Right atrium auricular region (tissue), 2 donors: ENCODE results near the gene TBPL2. TPM values are rescaled to one million over a fixed set of nuclear protein-coding genes. Genes with fewer than 3 reads are reported as not detected.

Experiments used
- DNase-seq: peaks from one replicate; pipeline ENCODE4 v3.0.0-alpha.2; 2019; ENCODE audit warnings: low spot score
- H3K27ac ChIP-seq, 2 donors: fragments of 200-600 bp; sonication (generic); 1 replicate in 1 of 2; 2 replicates in 1 of 2; pipeline ENCODE4 v1.5.1; 2016 to 2019
- H3K27me3 ChIP-seq, 2 donors: fragments of 200-600 bp; sonication (generic); one replicate each; pipeline versions ENCODE4 v1.5.1 to v1.6.0; 2017 to 2019
- H3K36me3 ChIP-seq: fragments of 200-600 bp; sonication (generic); one replicate; pipeline ENCODE4 v1.5.1; 2016
- H3K4me1 ChIP-seq, 2 donors: fragments of 200-600 bp; sonication (generic); one replicate each; pipeline versions ENCODE4 v1.5.1 to v1.6.0; 2017 to 2019
- H3K4me3 ChIP-seq, 2 donors: fragments of 200-600 bp; sonication (generic); 1 replicate in 1 of 2; 2 replicates in 1 of 2; pipeline ENCODE4 v1.5.1; 2017 to 2019; ENCODE audit warnings: mild to moderate bottlenecking in 1 of 2, moderate library complexity in 1 of 2
- H3K9me3 ChIP-seq, 2 donors: fragments of 200-600 bp; sonication (generic); one replicate each; pipeline ENCODE4 v1.5.1; 2019
- CTCF ChIP-seq, 2 donors: fragments of 200-600 bp; sonication (generic); IDR thresholded peaks; one replicate each; pipeline ENCODE4 v1.5.1; 2019; ENCODE audit warnings: antibody characterized with exemption in 2 of 2
- total RNA-seq, 2 donors: library from RNA; depleted of rRNA; stranded (reverse); fragments of >200 nt; gene quantifications; one replicate each; pipeline ENCODE4 v1.1.0, GENCODE V29; 2016

Gene TBPL2
- total RNA-seq, 2 donors from 2014 or later, result not detected

- Histone ChIP-seq H3K4me1 (peaks cover 0 to 29% of the 10 kb centered on the region in 2 donors), H3K27me3 (no peaks in the 10 kb centered on the region), H3K9me3 (no peaks in the 10 kb centered on the region), H3K36me3 (no peaks in the 10 kb centered on the region), H3K4me3 (no peak overlapping the region), H3K27ac (no peak overlapping the region)
- no peak for DNase-seq
- TF ChIP-seq CTCF (IDR thresholded peaks at IDR 0.05), result no peak
These were observed 14.0 kb upstream of the TBPL2 start for GRCh38 chr14:55454264-55455002.

- no peak for DNase-seq
- no peaks in the 10 kb centered on the region for H3K36me3 ChIP-seq
- no peak for TF ChIP-seq CTCF (IDR thresholded peaks at IDR 0.05)
These were observed 11.5 kb upstream of the TBPL2 start for GRCh38 chr14:55451950-55452349.

GRCh38 chr14:55451398-55451797 is 11.0 kb upstream of the TBPL2 start:
- no peaks in the 10 kb centered on the region for H3K9me3 ChIP-seq
- no peak overlapping the region for H3K27ac ChIP-seq
- no peak overlapping the region for H3K4me3 ChIP-seq
- H3K27me3 ChIP-seq, result no peaks in the 10 kb centered on the region
- no peak for DNase-seq
- H3K4me1 ChIP-seq, result peaks cover 0 to 44% of the 10 kb centered on the region in 2 donors
- H3K36me3 ChIP-seq, result no peaks in the 10 kb centered on the region
- TF ChIP-seq CTCF (IDR thresholded peaks at IDR 0.05), result no peak

More at GRCh38 chr14:55451950-55452349, 11.5 kb upstream of the TBPL2 start:
- H3K9me3 ChIP-seq, result no peaks in the 10 kb centered on the region
- no peak overlapping the region for H3K27ac ChIP-seq
- H3K27me3 ChIP-seq, result no peaks in the 10 kb centered on the region
- peaks cover 0 to 38% of the 10 kb centered on the region in 2 donors for H3K4me1 ChIP-seq
- H3K4me3 ChIP-seq, result no peak overlapping the region

GRCh38 chr14:55450987-55451386 is 10.6 kb upstream of the TBPL2 start:
- no peak overlapping the region for H3K27ac ChIP-seq
- peaks cover 0 to 48% of the 10 kb centered on the region in 2 donors for H3K4me1 ChIP-seq
- H3K27me3 ChIP-seq, result no peaks in the 10 kb centered on the region
- H3K36me3 ChIP-seq, result no peaks in the 10 kb centered on the region
- no peak overlapping the region for H3K4me3 ChIP-seq
- no peak for DNase-seq
- TF ChIP-seq CTCF (IDR thresholded peaks at IDR 0.05), result no peak
- no peaks in the 10 kb centered on the region for H3K9me3 ChIP-seq

- Histone ChIP-seq H3K27ac (no peak overlapping the region), H3K4me3 (no peak overlapping the region), H3K4me1 (peaks cover 0 to 50% of the 10 kb centered on the region in 2 donors), H3K9me3 (no peaks in the 10 kb centered on the region), H3K27me3 (no peaks in the 10 kb centered on the region), H3K36me3 (no peaks in the 10 kb centered on the region)
- no peak for TF ChIP-seq CTCF (IDR thresholded peaks at IDR 0.05)
- no peak for DNase-seq
These were observed 10.1 kb upstream of the TBPL2 start for GRCh38 chr14:55450539-55450938.

GRCh38 chr14:55450124-55450523 is 9.7 kb upstream of the TBPL2 start:
- no peak overlapping the region for H3K4me3 ChIP-seq
- no peak for DNase-seq
- H3K36me3 ChIP-seq, result no peaks in the 10 kb centered on the region
- no peaks in the 10 kb centered on the region for H3K9me3 ChIP-seq
- peaks cover 0 to 50% of the 10 kb centered on the region in 2 donors for H3K4me1 ChIP-seq
- no peak for TF ChIP-seq CTCF (IDR thresholded peaks at IDR 0.05)
- no peak overlapping the region for H3K27ac ChIP-seq
- no peaks in the 10 kb centered on the region for H3K27me3 ChIP-seq
